H1 (cell line): ENCODE data around the gene FBN3. TPM values are rescaled to one million over a fixed set of nuclear protein-coding genes. Genes with fewer than 3 reads are reported as not detected.

ENCODE experiments used
- polyA plus RNA-seq, 7 experiments: library from polyadenylated mRNA; depleted of rRNA in 3 of 7; stranded (reverse) in 5 of 7; unstranded in 2 of 7; fragments of >200 nt in 5 of 7; fragments of 200-250 nt in 2 of 7; gene quantifications; 1 replicate in 5 of 7; 2 replicates in 1 of 7; 4 replicates in 1 of 7; pipeline versions ENCODE4 v1.2.1 to v1.2.3, GENCODE V29; 2011 to 2013; ENCODE audit warnings: missing spikeins in 2 of 7, mixed read lengths in 2 of 7
- total RNA-seq: library from RNA; stranded (reverse); fragmentation: NEBNext Ultra II Directional; extraction: Animal tissue kit (Norgen Biotek cat#: 25700); gene quantifications from 2 replicates; pipeline ENCODE4 v1.2.1, GENCODE V29; 2021

Gene FBN3
- total and polyA plus RNA-seq, 2 of the 8 experiments (the other 6 are each of a cell fraction or from before 2014, with no cell fraction given): 37.1 to 38.7 TPM

Other genes with a start within 250 kb of the FBN3 start
- gene MAP2K7, start 245.7 kb downstream of the FBN3 start, total RNA-seq: 38.3 and 41.5 TPM in 2 replicates
- 8.9 and 16.6 TPM in 2 replicates for gene MAP2K7, start 245.7 kb downstream of the FBN3 start, polyA plus RNA-seq (2011; rRNA removed)
- 3.7 and 4.3 TPM in 2 replicates for gene TGFBR3L, start 234.8 kb downstream of the FBN3 start, total RNA-seq
- 3.1 and 8.9 TPM in 2 replicates for gene TGFBR3L, start 234.8 kb downstream of the FBN3 start, polyA plus RNA-seq (2011; rRNA removed)
- 20.3 and 22.9 TPM in 2 replicates for gene SNAPC2, start 229.3 kb downstream of the FBN3 start, total RNA-seq
- gene SNAPC2, start 229.3 kb downstream of the FBN3 start, polyA plus RNA-seq (2011; rRNA removed): 18.2 and 29.0 TPM in 2 replicates
- 58.0 and 64.5 TPM in 2 replicates for gene CTXN1, start 223.5 kb downstream of the FBN3 start, total RNA-seq
- 16.4 and 39.1 TPM in 2 replicates for gene CTXN1, start 223.5 kb downstream of the FBN3 start, polyA plus RNA-seq (2011; rRNA removed)
- gene TIMM44, start 205.9 kb downstream of the FBN3 start, total RNA-seq: 123 and 131 TPM in 2 replicates
- 150 and 182 TPM in 2 replicates for gene TIMM44, start 205.9 kb downstream of the FBN3 start, polyA plus RNA-seq (2011; rRNA removed)
- 163 and 167 TPM in 2 replicates for gene ELAVL1, start 144.0 kb downstream of the FBN3 start, total RNA-seq
- 56.7 and 65.2 TPM in 2 replicates for gene ELAVL1, start 144.0 kb downstream of the FBN3 start, polyA plus RNA-seq (2011; rRNA removed)
- gene CCL25, start 96.8 kb downstream of the FBN3 start, total RNA-seq: not detected in 2 replicates
- gene CCL25, start 96.8 kb downstream of the FBN3 start, polyA plus RNA-seq (2011; rRNA removed): 0.46 and 0.59 TPM in 2 replicates
- 88.2 and 96.5 TPM in 2 replicates for gene CERS4, start 59.8 kb upstream of the FBN3 start, total RNA-seq
- 179 and 183 TPM in 2 replicates for gene CERS4, start 59.8 kb upstream of the FBN3 start, polyA plus RNA-seq (2011; rRNA removed)
- gene CD320, start 158.8 kb upstream of the FBN3 start, total RNA-seq: 80.4 and 82.6 TPM in 2 replicates
- 157 and 228 TPM in 2 replicates for gene CD320, start 158.8 kb upstream of the FBN3 start, polyA plus RNA-seq (2011; rRNA removed)
- gene NDUFA7, start 171.8 kb upstream of the FBN3 start, total RNA-seq: 51.6 and 54.4 TPM in 2 replicates
- 285 and 286 TPM in 2 replicates for gene NDUFA7, start 171.8 kb upstream of the FBN3 start, polyA plus RNA-seq (2011; rRNA removed)
- gene RPS28, start 171.9 kb upstream of the FBN3 start, total RNA-seq: 1,699 and 1,856 TPM in 2 replicates
- 1,241 and 1,463 TPM in 2 replicates for gene RPS28, start 171.9 kb upstream of the FBN3 start, polyA plus RNA-seq (2011; rRNA removed)
- gene KANK3, start 193.7 kb upstream of the FBN3 start, total RNA-seq: 2.3 and 2.5 TPM in 2 replicates
- 4.2 and 5.7 TPM in 2 replicates for gene KANK3, start 193.7 kb upstream of the FBN3 start, polyA plus RNA-seq (2011; rRNA removed)
- 1.8 and 2.3 TPM in 2 replicates for gene ANGPTL4, start 214.6 kb upstream of the FBN3 start, total RNA-seq
- gene ANGPTL4, start 214.6 kb upstream of the FBN3 start, polyA plus RNA-seq (2011; rRNA removed): 5.1 and 6.5 TPM in 2 replicates
- 85.8 and 90.2 TPM in 2 replicates for gene RAB11B, start 240.8 kb upstream of the FBN3 start, total RNA-seq
- gene RAB11B, start 240.8 kb upstream of the FBN3 start, polyA plus RNA-seq (2011; rRNA removed): 50.2 and 87.6 TPM in 2 replicates